Parathyroid adenoma (tissue), 2 donors: ENCODE data around the gene MDFI.

Source experiments
- H2AFZ ChIP-seq: fragments of 300-600 bp; sonication (generic); one replicate; pipeline ENCODE4 v1.7.0; 2017; ENCODE audit warnings: antibody characterized with exemption, mild to moderate bottlenecking
- H3K27ac ChIP-seq: fragments of 300-600 bp; sonication (generic); one replicate; pipeline ENCODE4 v1.7.0; 2017
- H3K27me3 ChIP-seq: fragments of 300-600 bp; sonication (generic); one replicate; pipeline ENCODE4 v1.7.0; 2017; ENCODE audit warnings: low read length; ENCODE audit not compliant: control insufficient read depth, insufficient read depth
- H3K36me3 ChIP-seq: fragments of 300-600 bp; sonication (generic); one replicate; pipeline ENCODE4 v1.7.0; 2017; ENCODE audit warnings: low read length; ENCODE audit not compliant: control insufficient read depth, insufficient read depth
- H3K4me1 ChIP-seq: fragments of 300-600 bp; sonication (generic); one replicate; pipeline ENCODE4 v1.7.0; 2017; ENCODE audit warnings: control low read depth
- H3K4me2 ChIP-seq: fragments of 300-600 bp; sonication (generic); one replicate; pipeline ENCODE4 v1.7.0; 2017; ENCODE audit warnings: low read length
- H3K4me3 ChIP-seq: fragments of 300-600 bp; sonication (generic); one replicate; pipeline ENCODE4 v1.7.0; 2017; ENCODE audit warnings: low read depth, low read length
- H3K79me2 ChIP-seq: fragments of 300-600 bp; sonication (generic); one replicate; pipeline ENCODE4 v1.7.0; 2017; ENCODE audit warnings: control low read depth
- H3K9ac ChIP-seq: fragments of 300-600 bp; sonication (generic); one replicate; pipeline ENCODE4 v1.7.0; 2017; ENCODE audit warnings: mild to moderate bottlenecking
- H3K9me3 ChIP-seq: fragments of 300-600 bp; sonication (generic); one replicate; pipeline ENCODE4 v1.7.0; 2017; ENCODE audit warnings: low read length; ENCODE audit not compliant: control insufficient read depth
- CTCF ChIP-seq: fragments of 300-600 bp; sonication (generic); IDR thresholded peaks from one replicate; pipeline ENCODE4 v1.7.0; 2017; ENCODE audit warnings: antibody characterized with exemption, mild to moderate bottlenecking
- donor health status: primary hyperparathyroidism.

The MDFI gene

DNA sequence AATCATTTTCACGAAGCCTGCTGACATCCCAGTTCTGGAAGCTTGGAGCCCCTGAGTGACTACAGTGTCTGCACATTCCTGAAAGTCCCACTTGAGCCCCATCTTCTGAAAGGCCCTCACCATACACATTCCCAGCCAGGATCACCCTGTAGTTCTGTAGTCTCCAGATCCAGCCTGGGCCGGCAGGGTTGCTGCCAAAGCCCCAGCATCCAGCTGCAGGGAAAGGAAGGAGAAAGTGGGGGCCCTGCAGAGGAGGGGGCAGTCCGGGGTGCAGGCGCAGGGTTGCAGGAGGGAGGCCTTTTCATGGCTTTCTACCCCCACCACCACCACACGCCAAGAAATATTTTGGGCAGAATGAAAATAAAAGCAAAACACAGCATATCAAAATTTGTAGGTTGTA, 26.0 kb downstream of the MDFI start:
- TF ChIP-seq CTCF, result no peak
- H3K9me3 ChIP-seq, result no peaks in the 10 kb centered on the region
- no peaks in the 10 kb centered on the region for H3K27me3 ChIP-seq
- H2AFZ ChIP-seq, result no peak overlapping the region
- no peak overlapping the region for H3K4me2 ChIP-seq
- H3K4me3 ChIP-seq, result no peak overlapping the region
- H3K9ac ChIP-seq, result no peak overlapping the region
- H3K79me2 ChIP-seq, result no peaks in the 10 kb centered on the region
- H3K27ac ChIP-seq, result no peak overlapping the region
- no peaks in the 10 kb centered on the region for H3K36me3 ChIP-seq
- no peaks in the 10 kb centered on the region for H3K4me1 ChIP-seq

DNA sequence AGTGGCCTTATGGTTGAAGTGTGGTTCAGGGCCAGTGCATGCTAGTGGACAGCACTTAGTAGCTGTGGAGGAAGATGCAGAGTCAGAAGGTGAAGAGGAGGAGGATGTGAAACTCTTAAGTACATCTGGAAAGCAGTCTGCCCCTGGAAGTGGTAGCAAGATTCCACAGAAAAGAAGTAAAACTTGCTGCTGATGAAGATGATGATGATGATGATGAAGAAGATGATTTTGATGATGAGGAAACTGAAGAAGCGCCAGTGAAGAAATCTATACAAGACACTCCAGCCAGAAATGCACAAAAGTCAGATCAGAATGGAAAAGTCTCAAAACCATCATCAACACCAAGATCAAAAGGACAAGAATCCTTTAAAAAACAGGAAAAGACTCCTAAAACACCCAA, 28.9 kb downstream of the MDFI start:
- Histone ChIP-seq H3K9me3 (no peaks in the 10 kb centered on the region), H3K4me1 (no peaks in the 10 kb centered on the region), H3K27ac (no peak overlapping the region), H3K4me3 (no peak overlapping the region), H3K9ac (no peak overlapping the region), H3K36me3 (no peaks in the 10 kb centered on the region), H3K79me2 (no peaks in the 10 kb centered on the region), H3K27me3 (no peaks in the 10 kb centered on the region), H2AFZ (no peak overlapping the region), H3K4me2 (no peak overlapping the region)
- no peak for TF ChIP-seq CTCF

GRCh38 chr6:41668968-41669367, 30.7 kb downstream of the MDFI start:
- H3K36me3 ChIP-seq, result no peaks in the 10 kb centered on the region
- no peaks in the 10 kb centered on the region for H3K27me3 ChIP-seq
- no peak overlapping the region for H3K27ac ChIP-seq
- H3K79me2 ChIP-seq, result no peaks in the 10 kb centered on the region
- no peak overlapping the region for H3K4me2 ChIP-seq
- H3K9ac ChIP-seq, result no peak overlapping the region
- H3K4me3 ChIP-seq, result no peak overlapping the region
- H2AFZ ChIP-seq, result no peak overlapping the region
- no peaks in the 10 kb centered on the region for H3K9me3 ChIP-seq
- no peaks in the 10 kb centered on the region for H3K4me1 ChIP-seq
- no peak for TF ChIP-seq CTCF

- Histone ChIP-seq H3K4me3 (no peak overlapping the region), H3K27ac (no peak overlapping the region), H3K4me1 (no peaks in the 10 kb centered on the region), H3K79me2 (no peaks in the 10 kb centered on the region), H3K4me2 (no peak overlapping the region), H2AFZ (no peak overlapping the region), H3K27me3 (no peaks in the 10 kb centered on the region), H3K9ac (no peak overlapping the region), H3K9me3 (no peaks in the 10 kb centered on the region), H3K36me3 (no peaks in the 10 kb centered on the region)
- TF ChIP-seq CTCF, result no peak
Measured at GRCh38 chr6:41670703-41671360, 32.6 kb downstream of the MDFI start.

DNA sequence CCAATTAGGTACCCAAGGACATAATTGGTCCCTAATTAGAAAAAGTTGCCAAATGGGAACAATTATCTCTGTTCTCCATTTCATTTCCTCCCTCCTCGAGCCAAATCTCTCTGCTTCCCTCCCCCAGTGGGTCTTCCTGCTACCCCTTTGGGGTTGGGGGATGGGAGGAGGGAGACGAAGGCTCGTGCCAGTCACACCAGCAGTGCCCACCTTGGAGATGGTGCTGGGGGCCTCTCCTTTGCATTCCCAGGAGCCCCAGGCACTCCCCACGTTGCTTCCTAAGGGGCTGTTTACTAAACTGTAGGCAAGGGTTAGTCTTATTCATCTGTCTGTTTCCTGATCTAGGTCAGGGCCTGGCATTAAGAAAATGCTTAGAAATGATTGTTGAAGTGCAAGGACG, 33.1 kb downstream of the MDFI start:
- Histone ChIP-seq H3K36me3 (no peaks in the 10 kb centered on the region), H3K27ac (no peak overlapping the region), H3K9ac (no peak overlapping the region), H2AFZ (no peak overlapping the region), H3K9me3 (no peaks in the 10 kb centered on the region), H3K4me2 (no peak overlapping the region), H3K79me2 (no peaks in the 10 kb centered on the region), H3K27me3 (no peaks in the 10 kb centered on the region), H3K4me3 (no peak overlapping the region), H3K4me1 (no peaks in the 10 kb centered on the region)
- no peak for TF ChIP-seq CTCF
